ENCODE data around the gene MACROD1. TPM values are rescaled to one million over a fixed set of nuclear protein-coding genes. Genes with fewer than 3 reads are reported as not detected.

MACROD1 gene
- total RNA-seq, 1 donor from 2014 or later, result 20.6 TPM

- Mint-ChIP-seq H3K27ac (ENCODE audit: unreplicated experiment) (peak overlapping the region; percentile 55), H3K4me1 (ENCODE audit: low read depth) (peaks cover 23% of the 10 kb centered on the region), H3K4me3 (ENCODE audit: unreplicated experiment) (no peak overlapping the region), H3K27me3 (ENCODE audit: low read depth) (no peaks in the 10 kb centered on the region), H3K36me3 (ENCODE audit: low read depth) (peaks cover 35% of the 10 kb centered on the region), H3K9me3 (ENCODE audit: low read depth) (no peaks in the 10 kb centered on the region)
- no peak for DNase-seq (ENCODE audit: low spot score)
- TF ChIP-seq CTCF (IDR thresholded peaks at IDR 0.05), result peak; percentile 84
These were observed 38.6 kb upstream of the MACROD1 start for GRCh38 chr11:64204464-64204989.

GRCh38 chr11:64204080-64204440 is 38.1 kb upstream of the MACROD1 start:
- Mint-ChIP-seq H3K9me3 (ENCODE audit: low read depth) (no peaks in the 10 kb centered on the region), H3K27me3 (ENCODE audit: low read depth) (no peaks in the 10 kb centered on the region), H3K4me3 (ENCODE audit: unreplicated experiment) (no peak overlapping the region), H3K36me3 (ENCODE audit: low read depth) (peaks cover 35% of the 10 kb centered on the region), H3K27ac (ENCODE audit: unreplicated experiment) (peak overlapping the region; percentile 55), H3K4me1 (ENCODE audit: low read depth) (peaks cover 23% of the 10 kb centered on the region)
- no peak for DNase-seq (ENCODE audit: low spot score)
- no peak for TF ChIP-seq CTCF (IDR thresholded peaks at IDR 0.05)

- Mint-ChIP-seq H3K36me3 (ENCODE audit: low read depth) (peaks cover 36% of the 10 kb centered on the region), H3K4me3 (ENCODE audit: unreplicated experiment) (no peak overlapping the region), H3K27me3 (ENCODE audit: low read depth) (no peaks in the 10 kb centered on the region), H3K9me3 (ENCODE audit: low read depth) (no peaks in the 10 kb centered on the region), H3K4me1 (ENCODE audit: low read depth) (peaks cover 23% of the 10 kb centered on the region), H3K27ac (ENCODE audit: unreplicated experiment) (no peak overlapping the region)
- no peak for TF ChIP-seq CTCF (IDR thresholded peaks at IDR 0.05)
- DNase-seq (ENCODE audit: low spot score), result no peak
These were observed 37.6 kb upstream of the MACROD1 start for GRCh38 chr11:64203421-64204079.

- H3K36me3 Mint-ChIP-seq (ENCODE audit: low read depth), result peaks cover 37% of the 10 kb centered on the region
These were observed 37.1 kb upstream of the MACROD1 start for GRCh38 chr11:64202992-64203391.

GRCh38 chr11:64201543-64201942 is 35.6 kb upstream of the MACROD1 start:
- Mint-ChIP-seq H3K4me1 (ENCODE audit: low read depth) (peaks cover 12% of the 10 kb centered on the region), H3K36me3 (ENCODE audit: low read depth) (peaks cover 45% of the 10 kb centered on the region), H3K9me3 (ENCODE audit: low read depth) (no peaks in the 10 kb centered on the region), H3K27ac (ENCODE audit: unreplicated experiment) (no peak overlapping the region), H3K4me3 (ENCODE audit: unreplicated experiment) (no peak overlapping the region), H3K27me3 (ENCODE audit: low read depth) (no peaks in the 10 kb centered on the region)
- no peak for TF ChIP-seq CTCF (IDR thresholded peaks at IDR 0.05)
- DNase-seq (ENCODE audit: low spot score), result no peak

More at GRCh38 chr11:64202992-64203391, 37.1 kb upstream of the MACROD1 start:
- H3K9me3 Mint-ChIP-seq (ENCODE audit: low read depth), result no peaks in the 10 kb centered on the region
- no peak overlapping the region for H3K4me3 Mint-ChIP-seq (ENCODE audit: unreplicated experiment)
- no peak for TF ChIP-seq CTCF (IDR thresholded peaks at IDR 0.05)
- H3K4me1 Mint-ChIP-seq (ENCODE audit: low read depth), result peaks cover 23% of the 10 kb centered on the region
- no peak overlapping the region for H3K27ac Mint-ChIP-seq (ENCODE audit: unreplicated experiment)
- DNase-seq (ENCODE audit: low spot score), result no peak
- no peaks in the 10 kb centered on the region for H3K27me3 Mint-ChIP-seq (ENCODE audit: low read depth)

Data from chondrocyte (in vitro differentiated cells).